ES-I3 (cell line): Measurements from ENCODE around the gene TIMM50.
A peak's percentile ranks its signal among the peaks of the same experiment; 100 is the strongest.

ENCODE experiments used
- H3K36me3 ChIP-seq: 2 replicates; pipeline ENCODE4 v1.6.1; 2013; ENCODE audit warnings: mild to moderate bottlenecking, low read length, control low read depth, moderate library complexity; ENCODE audit not compliant: insufficient read depth
- H3K4me1 ChIP-seq: 2 replicates; pipeline ENCODE4 v1.6.1; 2013; ENCODE audit warnings: mild to moderate bottlenecking, control low read depth, low read length; ENCODE audit not compliant: insufficient read depth
- H3K9ac ChIP-seq: 2 replicates; pipeline ENCODE4 v1.6.1; 2013; ENCODE audit warnings: low read depth, mild to moderate bottlenecking, low read length, moderate library complexity
- H3K9me3 ChIP-seq: 2 replicates; pipeline ENCODE4 v1.6.1; 2013; ENCODE audit warnings: mild to moderate bottlenecking, low read length, moderate library complexity; ENCODE audit not compliant: control insufficient read depth, insufficient read depth

Gene TIMM50

GRCh38 chr19:39500543-39500942, 19.9 kb downstream of the TIMM50 start:
- no peaks in the 10 kb centered on the region for H3K9me3 ChIP-seq
- H3K9ac ChIP-seq, result no peak overlapping the region
- H3K36me3 ChIP-seq, result no peaks in the 10 kb centered on the region
- peaks cover 3% of the 10 kb centered on the region; the same call in 1 of the 2 replicates for H3K4me1 ChIP-seq

GRCh38 chr19:39501340-39501739, 20.7 kb downstream of the TIMM50 start:
- H3K4me1 ChIP-seq, result peaks cover 3% of the 10 kb centered on the region; the same call in 1 of the 2 replicates
- H3K36me3 ChIP-seq, result no peaks in the 10 kb centered on the region
- H3K9ac ChIP-seq, result no peak overlapping the region
- no peaks in the 10 kb centered on the region for H3K9me3 ChIP-seq

- H3K4me1 ChIP-seq, result no peaks in the 10 kb centered on the region
- H3K36me3 ChIP-seq, result no peaks in the 10 kb centered on the region
- H3K9me3 ChIP-seq, result no peaks in the 10 kb centered on the region
- no peak overlapping the region for H3K9ac ChIP-seq
Observed at GRCh38 chr19:39502640-39503417, 22.2 kb downstream of the TIMM50 start.

GRCh38 chr19:39506598-39506943, 25.9 kb downstream of the TIMM50 start:
- Histone ChIP-seq H3K4me1 (no peaks in the 10 kb centered on the region), H3K36me3 (no peaks in the 10 kb centered on the region), H3K9ac (no peak overlapping the region), H3K9me3 (no peaks in the 10 kb centered on the region)

- Histone ChIP-seq H3K4me1 (no peaks in the 10 kb centered on the region), H3K9me3 (no peaks in the 10 kb centered on the region), H3K9ac (peak overlapping the region; percentile 56), H3K36me3 (no peaks in the 10 kb centered on the region)
Observed at GRCh38 chr19:39506944-39507714, 26.5 kb downstream of the TIMM50 start.

- Histone ChIP-seq H3K9me3 (no peaks in the 10 kb centered on the region), H3K36me3 (no peaks in the 10 kb centered on the region), H3K9ac (peak overlapping the region; percentile 56), H3K4me1 (no peaks in the 10 kb centered on the region)
Observed at GRCh38 chr19:39507715-39508364, 27.2 kb downstream of the TIMM50 start.

GRCh38 chr19:39508629-39509028, 28.0 kb downstream of the TIMM50 start:
- H3K9ac ChIP-seq, result no peak overlapping the region
- H3K4me1 ChIP-seq, result no peaks in the 10 kb centered on the region
- H3K9me3 ChIP-seq, result no peaks in the 10 kb centered on the region
- no peaks in the 10 kb centered on the region for H3K36me3 ChIP-seq

- H3K4me1 ChIP-seq, result no peaks in the 10 kb centered on the region
- H3K36me3 ChIP-seq, result no peaks in the 10 kb centered on the region
- H3K9ac ChIP-seq, result no peak overlapping the region
- no peaks in the 10 kb centered on the region for H3K9me3 ChIP-seq
Observed at GRCh38 chr19:39509233-39509632, 28.6 kb downstream of the TIMM50 start.

- Histone ChIP-seq H3K4me1 (no peaks in the 10 kb centered on the region), H3K9me3 (no peaks in the 10 kb centered on the region; the same call in 1 of the 2 replicates), H3K9ac (no peak overlapping the region), H3K36me3 (no peaks in the 10 kb centered on the region)
Observed at GRCh38 chr19:39512988-39513387, 32.4 kb downstream of the TIMM50 start.

GRCh38 chr19:39514840-39515550, 34.4 kb downstream of the TIMM50 start, which contains the start of gene SELENOV:
Gene SELENOV, plus strand, starts transcription at chr19:39515139. Its CDS starts 74 bp downstream, at chr19:39515213.
- Histone ChIP-seq H3K9ac (peak within 1 kb of the TSS; percentile 92), H3K9me3 (no peaks in the 10 kb centered on the region; the same call in 1 of the 2 replicates), H3K36me3 (no peaks in the 10 kb centered on the region), H3K4me1 (0 out of 2 replicates have a peak, but pooled peaks cover 2% of the 10 kb centered on the region)

- Histone ChIP-seq H3K36me3 (peaks cover under 1% of the 10 kb centered on the region; the same call in 1 of the 2 replicates), H3K9ac (peak overlapping the region; percentile 92), H3K4me1 (0 out of 2 replicates have a peak, but pooled peaks cover 2% of the 10 kb centered on the region), H3K9me3 (no peaks in the 10 kb centered on the region; the same call in 1 of the 2 replicates)
Observed at GRCh38 chr19:39515551-39516191, 35.0 kb downstream of the TIMM50 start.

- 0 out of 2 replicates have a peak, but pooled peaks cover 2% of the 10 kb centered on the region for H3K4me1 ChIP-seq
- H3K9me3 ChIP-seq, result no peaks in the 10 kb centered on the region; the same call in 1 of the 2 replicates
- H3K9ac ChIP-seq, result peak overlapping the region; percentile 92
- peaks cover 6% of the 10 kb centered on the region; the same call in 1 of the 2 replicates for H3K36me3 ChIP-seq
Observed at GRCh38 chr19:39516270-39516669, 35.6 kb downstream of the TIMM50 start.

- Histone ChIP-seq H3K9me3 (no peaks in the 10 kb centered on the region; the same call in 1 of the 2 replicates), H3K4me1 (0 out of 2 replicates have a peak, but pooled peaks cover 2% of the 10 kb centered on the region), H3K9ac (no peak overlapping the region), H3K36me3 (peaks cover 6% of the 10 kb centered on the region; the same call in 1 of the 2 replicates)
Observed at GRCh38 chr19:39517432-39517831, 36.8 kb downstream of the TIMM50 start.
